OCI-LY7 (cell line): ENCODE data around the gene GOLGA8F.
"Not testable (repeated sequence)": the region's sequence is repeated elsewhere in the genome, so short reads cannot be mapped to it uniquely, and the experiment has no call there.

Experiments used
- CTCF ChIP-seq: fragments of 200-600 bp; sonication (generic); conservative IDR thresholded peaks from 2 replicates; pipeline ENCODE4 v1.5.1; 2014; ENCODE audit warnings: mild to moderate bottlenecking, antibody characterized with exemption, low read length, moderate library complexity, mixed read lengths
- EZH2phosphoT487 ChIP-seq: fragments of 200-600 bp; sonication (generic); IDR thresholded peaks from 2 replicates; pipeline ENCODE4 v1.6.1; 2018; ENCODE audit warnings: low read depth, borderline replicate concordance, mild to moderate bottlenecking, mixed run types, antibody characterized with exemption, low read length, moderate library complexity, mixed read lengths

DNA sequence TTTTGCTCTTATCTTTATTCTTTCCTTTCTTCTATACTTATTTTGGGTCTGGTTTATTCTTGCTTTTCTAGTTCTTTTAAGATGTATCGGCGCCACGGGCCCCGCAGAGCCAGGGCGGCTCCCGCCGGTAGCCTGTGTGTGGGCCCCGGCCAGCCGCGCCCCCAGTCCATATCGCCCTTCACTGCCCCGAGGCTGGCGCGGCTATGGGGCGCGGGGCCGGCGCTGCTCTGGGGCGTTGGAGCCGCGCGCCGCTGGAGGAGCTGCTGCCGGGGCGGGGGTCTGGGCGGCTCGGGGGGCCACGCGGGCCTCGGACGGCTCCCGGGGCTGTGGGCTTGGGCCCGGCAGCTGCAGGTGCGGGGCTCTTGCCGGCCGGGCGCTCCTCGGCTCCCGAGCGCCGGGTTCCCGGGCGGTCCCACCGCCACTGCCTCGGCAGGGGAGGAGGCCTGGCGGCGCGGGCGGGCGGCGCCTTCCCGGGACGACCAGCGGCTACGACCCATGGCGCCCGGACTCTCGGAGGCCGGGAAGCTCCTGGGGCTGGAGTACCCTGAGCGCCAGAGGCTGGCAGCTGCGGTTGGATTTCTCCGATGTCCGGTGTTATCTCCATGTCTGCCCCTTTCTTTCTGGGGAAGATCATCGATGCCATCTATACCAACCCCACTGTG, 24.4 kb downstream of the GOLGA8F start:
- not testable (repeated sequence) for TF ChIP-seq EZH2phosphoT487, CTCF
